PC-9 (cell line): ENCODE results near the gene SMR3A. TPM values are rescaled to one million over a fixed set of nuclear protein-coding genes. Genes with fewer than 3 reads are reported as not detected.

Experiments
- BruUV-seq: library from RNA; stranded (reverse); fragments of 400-500 nt; replicated peaks from 2 replicates; lab custom pipeline; 2021; lab: Mats Ljungman, UMichigan
- CTCF ChIA-PET: fragments of 300-600 bp; sonication (Branson Sonifier 250); formaldehyde crosslinking; loops from one replicate; lab custom pipeline; 2022; ENCODE audit warnings: antibody characterized with exemption; lab: Charles Lee
- POLR2A ChIA-PET: fragments of 300-600 bp; sonication (Branson Sonifier 250); formaldehyde crosslinking; loops from one replicate; lab custom pipeline; 2022; ENCODE audit warnings: antibody characterized with exemption; ENCODE audit not compliant: unreplicated experiment; lab: Charles Lee
- DNase-seq, 2 experiments: peaks; one replicate each; pipeline versions ENCODE4 v3.0.0 to v3.0.0-alpha.2; 2015 to 2022; ENCODE audit warnings: mixed read lengths in 1 of 2
- H2AFZ ChIP-seq: fragments of 200-600 bp; sonication (generic); 2 replicates; pipeline ENCODE4 v1.8.1; 2017; ENCODE audit warnings: antibody characterized with exemption
- H3F3A ChIP-seq: fragments of 200-600 bp; sonication (generic); 2 replicates; pipeline ENCODE4 v1.8.1; 2017; ENCODE audit warnings: antibody characterized with exemption, mild to moderate bottlenecking, low read depth; ENCODE audit not compliant: insufficient read depth
- H3K27ac ChIP-seq: fragments of 200-600 bp; sonication (generic); 2 replicates; pipeline ENCODE4 v1.6.1; 2016; ENCODE audit warnings: mixed run types
- H3K27me3 ChIP-seq: fragments of 200-600 bp; sonication (generic); 2 replicates; pipeline ENCODE4 v1.6.1; 2016; ENCODE audit warnings: low read depth, mixed run types; ENCODE audit not compliant: insufficient read depth
- H3K36me3 ChIP-seq: fragments of 200-600 bp; sonication (generic); 2 replicates; pipeline ENCODE4 v1.6.1; 2016; ENCODE audit warnings: low read depth, mixed run types
- H3K4me1 ChIP-seq: fragments of 200-600 bp; sonication (generic); replicated peaks from 2 replicates; pipeline ENCODE4 v1.6.1; 2016; ENCODE audit warnings: mixed run types; ENCODE audit not compliant: insufficient read depth
- H3K4me2 ChIP-seq: fragments of 200-600 bp; sonication (generic); 2 replicates; pipeline ENCODE4 v1.6.1; 2017; ENCODE audit warnings: mixed run types
- H3K4me3 ChIP-seq: fragments of 200-600 bp; sonication (generic); 2 replicates; pipeline ENCODE4 v1.6.1; 2016; ENCODE audit warnings: mixed run types
- H3K79me2 ChIP-seq: fragments of 200-600 bp; sonication (generic); 2 replicates; pipeline ENCODE4 v1.6.1; 2017; ENCODE audit warnings: low read depth, mixed run types
- H3K9me2 ChIP-seq: fragments of 200-600 bp; sonication (generic); 2 replicates; pipeline ENCODE4 v1.8.1; 2017; ENCODE audit warnings: mild to moderate bottlenecking; ENCODE audit not compliant: insufficient read depth
- H3K9me3 ChIP-seq: fragments of 200-600 bp; sonication (generic); 2 replicates; pipeline ENCODE4 v1.8.1; 2016; ENCODE audit warnings: low read depth; ENCODE audit not compliant: insufficient read depth
- H4K20me1 ChIP-seq: fragments of 200-600 bp; sonication (generic); 2 replicates; pipeline ENCODE4 v1.8.1; 2017; ENCODE audit not compliant: insufficient read depth
- EZH2 ChIP-seq: fragments of 200-600 bp; sonication (generic); IDR thresholded peaks from 2 replicates; pipeline ENCODE4 v1.8.0; 2017; ENCODE audit warnings: antibody characterized with exemption, low read depth
- intact Hi-C: fragments of 100-400 bp; cut with micrococcal nuclease; formaldehyde crosslinking; loops from one replicate; pipeline ENCODE4 v1.10.0; 2022; ENCODE audit not compliant: unreplicated experiment
- total RNA-seq: library from RNA; stranded (reverse); gene quantifications from 2 replicates; pipeline ENCODE4 v1.2.3, GENCODE V29; 2021
- TF ChIP-seq, protein P1 (sequence below): fragments of 200-600 bp; sonication (generic); conservative IDR thresholded peaks from 2 replicates; pipeline ENCODE4 v1.6.1; 2017; ENCODE audit warnings: mixed run types, antibody characterized with exemption, mild to moderate bottlenecking, moderate library complexity

SMR3A gene
- total RNA-seq, 1 experiment from 2014 or later: not detected

- ChIA-PET CTCF (no interaction called here), POLR2A (no interaction called here)
- Histone ChIP-seq H3K36me3 (no peaks in the 10 kb centered on the region), H3K79me2 (no peaks in the 10 kb centered on the region), H3K4me1 (no peaks in the 10 kb centered on the region), H2AFZ (no peak overlapping the region), H3K27ac (no peak overlapping the region), H3K4me2 (no peak overlapping the region), H4K20me1 (no peaks in the 10 kb centered on the region), H3F3A (no peaks in the 10 kb centered on the region), H3K4me3 (no peak overlapping the region), H3K9me3 (no peaks in the 10 kb centered on the region), H3K9me2 (no peaks in the 10 kb centered on the region), H3K27me3 (no peaks in the 10 kb centered on the region)
- intact Hi-C loops: no loop called here
- no TSS peak for BruUV-seq
- no peak for DNase-seq
- TF ChIP-seq, protein P1, sequence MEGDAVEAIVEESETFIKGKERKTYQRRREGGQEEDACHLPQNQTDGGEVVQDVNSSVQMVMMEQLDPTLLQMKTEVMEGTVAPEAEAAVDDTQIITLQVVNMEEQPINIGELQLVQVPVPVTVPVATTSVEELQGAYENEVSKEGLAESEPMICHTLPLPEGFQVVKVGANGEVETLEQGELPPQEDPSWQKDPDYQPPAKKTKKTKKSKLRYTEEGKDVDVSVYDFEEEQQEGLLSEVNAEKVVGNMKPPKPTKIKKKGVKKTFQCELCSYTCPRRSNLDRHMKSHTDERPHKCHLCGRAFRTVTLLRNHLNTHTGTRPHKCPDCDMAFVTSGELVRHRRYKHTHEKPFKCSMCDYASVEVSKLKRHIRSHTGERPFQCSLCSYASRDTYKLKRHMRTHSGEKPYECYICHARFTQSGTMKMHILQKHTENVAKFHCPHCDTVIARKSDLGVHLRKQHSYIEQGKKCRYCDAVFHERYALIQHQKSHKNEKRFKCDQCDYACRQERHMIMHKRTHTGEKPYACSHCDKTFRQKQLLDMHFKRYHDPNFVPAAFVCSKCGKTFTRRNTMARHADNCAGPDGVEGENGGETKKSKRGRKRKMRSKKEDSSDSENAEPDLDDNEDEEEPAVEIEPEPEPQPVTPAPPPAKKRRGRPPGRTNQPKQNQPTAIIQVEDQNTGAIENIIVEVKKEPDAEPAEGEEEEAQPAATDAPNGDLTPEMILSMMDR: no peak
- no peak for TF ChIP-seq EZH2
These were observed 11.4 kb downstream of the SMR3A start for GRCh38 chr4:70371987-70372386.

DNA sequence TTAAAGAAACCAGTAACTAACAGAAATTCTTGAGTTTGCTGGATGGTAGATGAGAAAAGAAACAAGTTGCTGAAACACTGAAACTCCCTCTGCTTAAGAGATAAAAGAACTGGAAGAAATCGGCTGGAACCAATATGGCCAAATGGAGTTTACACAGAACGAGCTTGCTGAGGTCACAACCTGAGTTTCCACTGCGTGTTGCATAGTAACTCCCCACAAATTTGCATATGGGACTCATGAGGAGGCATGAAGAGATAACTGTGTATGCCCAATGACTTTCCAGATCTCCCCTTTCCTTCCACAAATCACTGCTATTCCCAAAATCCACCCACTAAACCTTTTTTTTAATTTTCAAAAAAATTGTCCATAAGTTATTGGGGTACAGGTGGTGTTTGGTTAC, 12.2 kb downstream of the SMR3A start:
- no peak overlapping the region for H3K4me3 ChIP-seq
- no peak for DNase-seq
- H3K4me1 ChIP-seq: no peaks in the 10 kb centered on the region
- no peak overlapping the region for H3K27ac ChIP-seq
- no peaks in the 10 kb centered on the region for H3K79me2 ChIP-seq
- intact Hi-C loops: no loop called here
- H4K20me1 ChIP-seq: no peaks in the 10 kb centered on the region
- no peaks in the 10 kb centered on the region for H3F3A ChIP-seq
- no peaks in the 10 kb centered on the region for H3K36me3 ChIP-seq
- CTCF ChIA-PET: no interaction called here
- POLR2A ChIA-PET: no interaction called here
- H3K9me2 ChIP-seq: no peaks in the 10 kb centered on the region
- BruUV-seq: no TSS peak
- TF ChIP-seq EZH2: no peak
- TF ChIP-seq, protein P1: no peak
- no peaks in the 10 kb centered on the region for H3K9me3 ChIP-seq
- no peak overlapping the region for H2AFZ ChIP-seq
- no peak overlapping the region for H3K4me2 ChIP-seq
- no peaks in the 10 kb centered on the region for H3K27me3 ChIP-seq

DNA sequence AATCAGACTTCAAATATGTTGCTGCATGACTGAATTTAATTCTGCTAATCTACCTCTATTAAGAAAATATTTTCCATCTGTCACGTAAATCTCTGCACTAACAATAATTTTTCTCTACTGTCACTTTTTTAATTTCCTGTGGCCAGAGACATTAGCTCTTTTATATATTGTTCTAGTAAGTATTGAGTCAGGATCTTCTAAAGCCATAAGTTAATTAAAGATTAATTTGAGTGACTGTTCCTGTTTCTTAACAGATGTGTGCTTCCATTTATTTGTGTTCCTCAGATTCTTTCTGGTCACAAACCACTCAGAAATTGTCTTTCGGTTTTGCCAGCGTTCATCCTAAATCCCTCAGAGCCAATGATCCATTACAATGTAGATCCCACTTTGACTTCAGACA, 20.0 kb downstream of the SMR3A start:
- Histone ChIP-seq H3K4me1 (no peaks in the 10 kb centered on the region), H3K4me3 (no peak overlapping the region), H3F3A (no peaks in the 10 kb centered on the region), H3K27me3 (no peaks in the 10 kb centered on the region), H3K9me2 (no peaks in the 10 kb centered on the region), H3K36me3 (no peaks in the 10 kb centered on the region), H3K9me3 (no peaks in the 10 kb centered on the region), H3K27ac (no peak overlapping the region), H3K79me2 (no peaks in the 10 kb centered on the region), H4K20me1 (no peaks in the 10 kb centered on the region), H3K4me2 (no peak overlapping the region), H2AFZ (no peak overlapping the region)
- intact Hi-C loops: no loop called here
- POLR2A ChIA-PET: no interaction called here
- TF ChIP-seq, protein P1: no peak
- TF ChIP-seq EZH2: no peak
- no peak for DNase-seq
- no TSS peak for BruUV-seq
- CTCF ChIA-PET: no interaction called here
